CD4-positive, alpha-beta T cell (primary cell): ENCODE measurements around the gene YJU2. TPM values are rescaled to one million over a fixed set of nuclear protein-coding genes. Genes with fewer than 3 reads are reported as not detected.
"Not testable (repeated sequence)": the region's sequence is repeated elsewhere in the genome, so short reads cannot be mapped to it uniquely, and the experiment has no call there.

Experiments used
- ATAC-seq: fragments of 200-7000 bp; cut with Tn5 transposase; one replicate; pipeline ENCODE4 v1.10.0; 2022; ENCODE audit warnings: mild to moderate bottlenecking; ENCODE audit not compliant: poor library complexity
- CTCF ChIA-PET: fragments of 350-600 bp; sonication (Branson Sonifier 250); formaldehyde crosslinking; loops from one replicate; lab custom pipeline; 2021; ENCODE audit warnings: antibody characterized with exemption, inconsistent platforms; lab: Charles Lee
- POLR2A ChIA-PET: fragments of 350-600 bp; sonication (Branson Sonifier 250); formaldehyde crosslinking; loops from one replicate; lab custom pipeline; 2021; ENCODE audit warnings: antibody characterized with exemption, inconsistent platforms; lab: Charles Lee
- DNase-seq, 14 experiments: peaks; one replicate each; pipeline ENCODE4 v3.0.0-alpha.2; 2013 to 2020; ENCODE audit warnings: mixed read lengths in 2 of 14
- H3K27ac ChIP-seq, 2 donors: one replicate each; pipeline versions ENCODE4 v1.5.1 to v1.7.0; 2013; ENCODE audit warnings: low read length in 2 of 2, low read depth in 1 of 2, mild to moderate bottlenecking in 1 of 2
- H3K27me3 ChIP-seq, 2 experiments: 1 replicate in 1 of 2; 2 replicates in 1 of 2; pipeline versions ENCODE4 v1.6.1 to v1.7.0; 2013; ENCODE audit warnings: low read length in 2 of 2, control low read depth in 1 of 2, mild to moderate bottlenecking in 1 of 2, moderate library complexity in 1 of 2; ENCODE audit not compliant: insufficient read depth in 2 of 2, control insufficient read depth in 1 of 2
- H3K36me3 ChIP-seq: one replicate; pipeline ENCODE4 v1.6.1; 2013; ENCODE audit warnings: low read length, control low read depth; ENCODE audit not compliant: insufficient read depth
- H3K4me1 ChIP-seq: one replicate; pipeline ENCODE4 v1.6.1; 2013; ENCODE audit warnings: low read length, control low read depth; ENCODE audit not compliant: insufficient read depth
- H3K4me3 ChIP-seq: one replicate; pipeline ENCODE4 v1.5.1; 2013; ENCODE audit warnings: mild to moderate bottlenecking, low read length, moderate library complexity
- H3K9me3 ChIP-seq, 2 experiments: 1 replicate in 1 of 2; 2 replicates in 1 of 2; pipeline versions ENCODE4 v1.6.1 to v1.7.0; 2013; ENCODE audit warnings: low read length in 2 of 2, mild to moderate bottlenecking in 2 of 2, control low read depth in 1 of 2, moderate library complexity in 1 of 2; ENCODE audit not compliant: control insufficient read depth in 1 of 2, insufficient read depth in 1 of 2
- H3K27ac Mint-ChIP-seq: one replicate; pipeline ENCODE4 v1.8.0; 2020; ENCODE audit warnings: mixed read lengths
- H3K27me3 Mint-ChIP-seq: one replicate; pipeline ENCODE4 v1.8.0; 2021; ENCODE audit warnings: mixed read lengths
- H3K36me3 Mint-ChIP-seq: one replicate; pipeline ENCODE4 v1.8.0; 2021; ENCODE audit warnings: low read depth, mixed read lengths
- H3K4me1 Mint-ChIP-seq: one replicate; pipeline ENCODE4 v1.8.0; 2021; ENCODE audit warnings: low read depth, mixed read lengths
- H3K4me3 Mint-ChIP-seq: one replicate; pipeline ENCODE4 v1.8.0; 2020; ENCODE audit warnings: mild to moderate bottlenecking, mixed read lengths
- H3K9me3 Mint-ChIP-seq: one replicate; pipeline ENCODE4 v1.8.0; 2020; ENCODE audit warnings: mixed read lengths
- CTCF ChIP-seq: fragments of 200-600 bp; IDR thresholded peaks from one replicate; pipeline ENCODE4 v1.8.0; 2022; ENCODE audit warnings: antibody characterized with exemption, mild to moderate bottlenecking
- intact Hi-C, 2 experiments: fragments of 100-400 bp; cut with DNase I in 1 of 2; cut with micrococcal nuclease in 1 of 2; formaldehyde crosslinking; loops; one replicate each; pipeline versions ENCODE4 v1.15.1 to v1.9.0; 2023 to 2025; cut with DNase I, micrococcal nuclease
- total RNA-seq, 174 experiments: library from RNA in 2 of 174; stranded (reverse) in 2 of 174; gene quantifications; one replicate each; pipeline ENCODE4 v1.2.3 and lab custom pipeline; 2021 to 2026

YJU2 gene
- total RNA-seq, 2 experiments from 2014 or later, result 32.9 to 33.7 TPM

- CTCF ChIA-PET, result interaction anchor here (0.7 kb wide), 2 partner anchors 286 to 1580 kb away, joined by 3 to 4 read pairs; partner anchors contain the start of gene PLIN4
- H3K4me1 ChIP-seq, H3K4me1 Mint-ChIP-seq, intact Hi-C loops, H3K36me3 ChIP-seq, H3K27ac Mint-ChIP-seq, POLR2A ChIA-PET, ATAC-seq, H3K27ac ChIP-seq, DNase-seq, H3K4me3 ChIP-seq, H3K9me3 Mint-ChIP-seq, H3K36me3 Mint-ChIP-seq, H3K4me3 Mint-ChIP-seq: not testable (repeated sequence)
- Histone ChIP-seq H3K27me3 (peaks cover 17 to 26% of the 10 kb centered on the region in 2 experiments), H3K9me3 (peaks cover 0 to 18% of the 10 kb centered on the region in 2 experiments)
- H3K27me3 Mint-ChIP-seq, result peaks cover 28% of the 10 kb centered on the region
Observed at GRCh38 chr19:4232139-4232538, 14.7 kb upstream of the YJU2 start.

- no peak overlapping the region for H3K27ac Mint-ChIP-seq
- H3K4me3 Mint-ChIP-seq, result no peak overlapping the region
- Histone ChIP-seq H3K36me3 (no peaks in the 10 kb centered on the region), H3K4me1 (peaks cover 9% of the 10 kb centered on the region), H3K9me3 (peaks cover 0 to 18% of the 10 kb centered on the region in 2 experiments), H3K4me3 (no peak overlapping the region), H3K27me3 (peaks cover 17 to 26% of the 10 kb centered on the region in 2 experiments), H3K27ac (no peak overlapping the region)
- no peaks in the 10 kb centered on the region for H3K9me3 Mint-ChIP-seq
- H3K27me3 Mint-ChIP-seq, result peaks cover 28% of the 10 kb centered on the region
- ChIA-PET CTCF (interaction anchor here (0.7 kb wide), 1 partner anchor 286 kb away, joined by 3 read pairs; the partner anchor contains the start of gene PLIN4), POLR2A (no interaction called here)
- H3K4me1 Mint-ChIP-seq, result no peaks in the 10 kb centered on the region
- H3K36me3 Mint-ChIP-seq, result no peaks in the 10 kb centered on the region
- no peak for DNase-seq
- TF ChIP-seq CTCF, result no peak
- no peak for ATAC-seq
- intact Hi-C loops, result no loop called here
Observed at GRCh38 chr19:4232614-4233281, 14.1 kb upstream of the YJU2 start.

GRCh38 chr19:4233282-4233853 lies 13.5 kb upstream of the YJU2 start:
- peaks cover 17 to 21% of the 10 kb centered on the region in 2 experiments for H3K27me3 ChIP-seq
- no peak overlapping the region for H3K27ac ChIP-seq
- H3K4me3 ChIP-seq, result no peak overlapping the region
- ATAC-seq (peak; percentile 81), DNase-seq (peak; percentile 47 to 77 (median 61))
- intact Hi-C loops, result no loop called here
- TF ChIP-seq CTCF, result peak; percentile 33
- Mint-ChIP-seq H3K27ac (no peak overlapping the region), H3K36me3 (no peaks in the 10 kb centered on the region), H3K4me1 (no peaks in the 10 kb centered on the region), H3K27me3 (peaks cover 28% of the 10 kb centered on the region), H3K4me3 (no peak overlapping the region), H3K9me3 (no peaks in the 10 kb centered on the region)
- peaks cover 0 to 18% of the 10 kb centered on the region in 2 experiments for H3K9me3 ChIP-seq
- H3K4me1 ChIP-seq, result peaks cover 9% of the 10 kb centered on the region
- ChIA-PET CTCF (no interaction called here), POLR2A (no interaction called here)
- no peaks in the 10 kb centered on the region for H3K36me3 ChIP-seq
